PC-9 (cell line): ENCODE data around the gene CHMP2B.

Experiments used
- EZH2 ChIP-seq: fragments of 200-600 bp; sonication (generic); IDR thresholded peaks from 2 replicates; pipeline ENCODE4 v1.8.0; 2017; ENCODE audit warnings: antibody characterized with exemption, low read depth
- TF ChIP-seq, protein P1 (sequence below): fragments of 200-600 bp; sonication (generic); conservative IDR thresholded peaks from 2 replicates; pipeline ENCODE4 v1.6.1; 2017; ENCODE audit warnings: mixed run types, antibody characterized with exemption, mild to moderate bottlenecking, moderate library complexity

- TF ChIP-seq, protein P1, sequence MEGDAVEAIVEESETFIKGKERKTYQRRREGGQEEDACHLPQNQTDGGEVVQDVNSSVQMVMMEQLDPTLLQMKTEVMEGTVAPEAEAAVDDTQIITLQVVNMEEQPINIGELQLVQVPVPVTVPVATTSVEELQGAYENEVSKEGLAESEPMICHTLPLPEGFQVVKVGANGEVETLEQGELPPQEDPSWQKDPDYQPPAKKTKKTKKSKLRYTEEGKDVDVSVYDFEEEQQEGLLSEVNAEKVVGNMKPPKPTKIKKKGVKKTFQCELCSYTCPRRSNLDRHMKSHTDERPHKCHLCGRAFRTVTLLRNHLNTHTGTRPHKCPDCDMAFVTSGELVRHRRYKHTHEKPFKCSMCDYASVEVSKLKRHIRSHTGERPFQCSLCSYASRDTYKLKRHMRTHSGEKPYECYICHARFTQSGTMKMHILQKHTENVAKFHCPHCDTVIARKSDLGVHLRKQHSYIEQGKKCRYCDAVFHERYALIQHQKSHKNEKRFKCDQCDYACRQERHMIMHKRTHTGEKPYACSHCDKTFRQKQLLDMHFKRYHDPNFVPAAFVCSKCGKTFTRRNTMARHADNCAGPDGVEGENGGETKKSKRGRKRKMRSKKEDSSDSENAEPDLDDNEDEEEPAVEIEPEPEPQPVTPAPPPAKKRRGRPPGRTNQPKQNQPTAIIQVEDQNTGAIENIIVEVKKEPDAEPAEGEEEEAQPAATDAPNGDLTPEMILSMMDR, result no peak
- no peak for TF ChIP-seq EZH2
Observed at GRCh38 chr3:87270908-87271700, 44.0 kb downstream of the CHMP2B start.
